ENCODE measurements around the gene ANKRD33B. TPM values are rescaled to one million over a fixed set of nuclear protein-coding genes. Genes with fewer than 3 reads are reported as not detected.
"Not testable (repeated sequence)": the region's sequence is repeated elsewhere in the genome, so short reads cannot be mapped to it uniquely, and the experiment has no call there.

The ANKRD33B gene
- total RNA-seq, 1 experiment from 2014 or later = not detected

DNA sequence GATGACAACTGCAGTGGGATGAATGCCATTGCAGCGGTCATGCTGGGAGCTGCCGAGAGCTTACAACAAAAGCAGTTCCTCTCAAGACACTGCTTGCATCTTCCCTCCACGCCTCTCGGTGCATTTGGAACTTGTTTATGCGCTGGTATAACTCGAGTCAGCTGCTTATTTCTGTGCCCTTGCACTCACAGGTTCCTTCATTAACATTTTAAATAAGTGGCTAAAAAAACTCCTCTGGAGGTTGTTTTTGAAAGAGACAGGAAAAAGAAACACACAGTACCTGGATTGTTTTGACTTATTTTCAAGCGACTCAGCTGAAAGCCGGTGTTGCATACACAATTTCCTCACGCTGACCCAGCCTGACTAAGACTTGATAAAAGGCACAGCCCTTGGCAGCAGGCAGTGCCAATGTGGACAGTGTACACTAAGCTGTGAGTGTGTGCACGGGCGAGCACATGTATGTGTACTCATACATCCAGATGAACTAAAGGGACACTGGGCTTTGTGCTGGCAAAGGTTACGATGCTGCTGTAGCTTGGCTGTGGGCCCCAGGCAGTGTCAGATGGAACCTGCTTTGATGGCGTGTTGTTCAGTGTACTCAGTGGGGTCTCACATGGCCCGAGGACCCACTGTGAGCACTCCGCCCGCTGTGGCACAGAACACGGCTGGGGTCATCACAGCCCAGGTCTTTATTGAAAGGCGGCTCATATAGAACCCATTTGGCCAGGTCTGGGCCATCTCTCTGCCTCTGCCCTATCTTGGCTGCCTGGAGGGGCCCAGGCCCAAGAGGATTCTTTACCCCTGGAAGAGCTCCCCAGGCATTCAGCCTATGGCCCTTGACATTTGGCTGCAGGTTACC is 92.3 kb downstream of the ANKRD33B start:
- DNase-seq (ENCODE audit: low spot score) = no peak

GRCh38 chr5:10658265-10658664 is 94.4 kb downstream of the ANKRD33B start:
- no peak for DNase-seq (ENCODE audit: low spot score)

DNA sequence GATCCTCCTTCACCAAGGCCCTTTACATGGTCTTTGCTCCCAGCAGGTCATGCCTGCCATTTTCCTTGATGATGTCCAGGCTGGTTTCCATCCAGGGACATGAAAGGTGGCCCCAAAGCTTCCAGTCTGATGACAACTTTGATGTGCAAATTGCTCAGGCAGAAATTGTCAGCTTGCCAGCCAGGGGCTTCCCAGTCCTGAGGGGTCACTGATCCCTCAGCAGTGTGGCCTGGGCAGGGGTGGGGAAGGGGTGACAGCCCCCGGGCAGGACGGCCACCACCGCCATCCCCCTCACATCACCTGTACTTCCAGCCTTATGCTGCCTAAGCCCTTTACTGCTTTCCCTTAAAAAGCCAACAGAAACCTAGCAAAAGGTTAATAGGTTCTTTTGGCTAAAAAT is 96.3 kb downstream of the ANKRD33B start:
- no peak for DNase-seq (ENCODE audit: low spot score)

DNA sequence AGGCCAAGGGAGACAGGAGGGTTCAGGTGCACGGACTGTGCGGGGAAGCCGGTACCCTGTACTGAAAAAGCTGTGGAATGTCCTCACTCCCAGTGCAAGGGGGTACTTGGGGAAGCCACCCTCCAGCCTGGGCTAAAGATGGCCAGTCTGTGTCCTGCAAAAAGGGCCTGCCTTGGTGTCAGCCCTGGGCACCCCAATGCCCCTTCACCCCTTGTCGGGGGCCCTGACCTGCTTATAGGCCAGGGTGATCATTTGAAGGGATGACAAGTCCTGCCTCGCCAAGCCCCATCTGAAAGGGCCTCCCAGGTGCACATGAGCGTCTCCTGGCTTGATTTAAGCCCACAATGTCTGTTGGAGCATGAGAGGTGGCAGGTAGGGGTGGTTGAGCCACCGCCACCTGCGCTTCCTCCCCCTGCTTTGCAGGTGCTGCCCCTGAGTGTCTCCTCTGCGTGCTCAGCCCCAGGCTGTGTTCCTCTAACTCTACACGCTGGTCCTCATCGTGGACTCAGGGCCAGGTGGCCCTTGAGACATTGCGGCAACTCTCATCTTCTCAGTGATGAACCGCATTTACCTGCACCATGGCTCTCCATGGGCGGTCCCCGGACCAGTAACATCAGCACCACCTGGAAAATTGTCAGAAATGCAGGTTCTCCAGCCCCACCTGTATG is 97.0 kb downstream of the ANKRD33B start:
- no peak for DNase-seq (ENCODE audit: low spot score)

DNA sequence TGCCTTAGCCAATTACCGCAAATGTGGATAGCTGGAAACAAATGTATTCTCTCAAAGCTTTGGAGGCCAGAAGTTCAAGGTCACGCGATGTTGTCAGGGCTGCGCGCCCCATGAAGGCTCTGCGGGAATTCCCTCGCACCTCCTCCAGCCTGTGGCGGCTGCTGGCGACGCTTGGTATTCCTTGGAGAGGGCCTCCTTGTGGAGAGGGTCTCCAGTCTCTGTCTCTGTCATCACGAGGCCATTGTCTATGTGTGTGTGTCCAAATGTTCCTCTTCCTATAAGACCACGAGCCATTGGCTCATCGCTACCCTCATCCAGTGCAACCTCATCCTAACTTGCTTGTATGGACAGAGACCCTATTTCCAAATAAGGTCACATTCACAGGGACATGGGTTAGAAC is 97.5 kb downstream of the ANKRD33B start:
- no peak for DNase-seq (ENCODE audit: low spot score)

DNA sequence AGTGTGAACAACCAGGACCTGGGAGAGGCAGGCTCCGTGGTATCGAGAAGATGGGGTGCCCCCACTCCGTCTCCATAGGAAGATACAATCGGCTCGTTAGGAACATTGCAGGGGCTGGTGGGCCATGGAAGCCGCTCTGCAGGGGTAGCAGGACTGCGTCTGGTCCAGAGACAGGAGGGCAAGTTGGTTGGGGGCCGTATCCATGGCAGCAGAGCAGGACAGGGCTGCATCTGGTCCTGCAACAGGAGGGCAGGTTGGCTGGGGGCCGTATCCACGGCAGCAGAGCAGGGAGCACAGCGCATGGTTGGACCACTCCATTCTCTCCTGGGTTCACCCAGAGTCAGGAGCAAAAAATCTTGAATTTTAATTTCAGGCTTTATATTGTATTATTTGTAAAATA is 98.2 kb downstream of the ANKRD33B start:
- DNase-seq (ENCODE audit: low spot score) = no peak

GRCh38 chr5:10662661-10663488 is 99.0 kb downstream of the ANKRD33B start:
- DNase-seq (ENCODE audit: low spot score) = no peak

DNA sequence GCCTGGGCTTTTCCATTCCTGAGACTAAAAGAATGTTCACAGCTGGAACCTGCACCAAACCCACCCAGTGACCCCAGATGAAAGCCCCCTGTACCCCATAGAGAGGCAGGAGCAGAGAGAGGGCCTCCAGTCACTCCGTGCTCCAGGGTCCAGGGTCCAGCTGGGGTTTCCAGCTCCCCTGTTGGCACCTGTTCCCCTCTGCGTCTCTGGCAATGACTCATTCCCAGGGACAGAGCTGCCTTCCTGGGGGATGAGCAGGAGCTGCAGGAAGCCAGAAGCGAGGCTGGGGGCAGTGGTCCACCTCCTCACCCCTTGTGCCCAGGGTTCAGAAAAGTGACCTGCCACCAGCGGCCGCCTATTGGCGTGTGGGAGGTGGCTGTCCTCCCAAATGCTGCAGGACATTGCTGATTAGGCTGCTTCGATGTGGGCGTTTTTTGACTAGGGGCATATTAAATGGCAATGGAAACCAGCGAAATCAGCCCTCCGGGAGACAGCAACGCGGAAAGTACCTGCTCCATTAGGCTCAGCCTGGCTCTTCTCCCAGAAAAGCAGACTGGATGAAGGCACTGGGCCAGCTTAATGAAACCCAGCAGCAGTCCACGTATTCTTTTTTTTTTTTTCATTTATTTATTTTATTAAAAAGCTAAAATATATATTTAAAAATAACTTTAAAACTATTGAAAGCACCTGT is 99.8 kb downstream of the ANKRD33B start:
- no peak for DNase-seq (ENCODE audit: low spot score)

GRCh38 chr5:10664180-10664769 is 100.4 kb downstream of the ANKRD33B start:
- not testable (repeated sequence) for DNase-seq (ENCODE audit: low spot score)

DNA sequence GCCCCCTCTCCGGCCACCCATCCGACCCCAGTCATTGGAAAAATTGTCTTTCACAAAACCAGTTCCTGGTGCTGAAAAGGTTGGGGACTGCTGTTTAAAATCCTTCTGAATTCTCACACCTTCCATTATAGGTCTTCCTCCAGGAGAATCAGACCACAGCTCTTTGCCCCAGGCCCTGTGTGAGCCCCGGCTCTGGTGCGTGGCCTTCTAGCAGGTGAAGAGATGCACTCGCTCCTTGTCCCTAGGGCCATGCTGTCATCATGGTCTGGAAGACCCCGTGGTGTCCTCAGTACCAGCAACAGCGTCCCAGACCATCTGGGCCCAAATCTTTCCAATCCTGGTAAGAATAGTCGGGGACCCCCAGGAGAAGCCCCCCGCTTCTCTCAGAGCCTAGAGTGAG is 101.9 kb downstream of the ANKRD33B start:
- DNase-seq (ENCODE audit: low spot score) = no peak

DNA sequence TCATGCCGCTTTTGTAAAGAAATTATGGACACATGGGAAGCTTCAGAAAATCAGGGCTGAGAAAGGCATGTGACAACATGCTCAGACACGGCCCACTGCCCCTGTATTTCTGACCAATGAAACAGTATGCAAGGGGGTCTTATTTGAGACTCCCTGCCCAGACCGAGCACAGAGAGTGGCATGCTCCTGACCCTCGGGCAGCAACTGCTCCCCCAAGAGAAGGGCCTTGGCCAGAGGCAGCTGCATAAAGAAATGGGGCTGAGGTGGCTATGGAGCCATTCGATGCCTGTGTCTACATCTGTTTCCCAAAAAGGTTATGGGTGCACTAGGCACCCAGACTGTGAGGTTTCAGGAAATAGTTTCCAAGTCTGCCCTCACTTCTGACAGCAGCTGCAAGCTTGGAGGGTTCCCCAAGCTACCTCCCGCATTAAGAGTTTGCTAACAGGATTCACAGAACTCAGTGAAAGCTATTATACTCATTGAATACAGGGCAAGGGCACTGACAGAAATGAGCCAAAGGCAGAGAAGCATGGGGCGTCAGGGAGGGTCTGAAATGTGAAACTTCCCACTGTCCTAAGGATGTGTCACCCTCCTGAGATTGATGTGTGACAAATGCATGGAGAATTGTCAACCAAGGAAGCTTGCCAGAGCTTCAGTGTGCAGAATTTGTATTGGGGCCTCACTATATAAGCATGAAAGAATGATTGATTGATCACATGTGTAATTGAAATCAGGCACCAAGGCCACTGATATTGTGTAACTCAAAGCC is 102.8 kb downstream of the ANKRD33B start:
- no peak for DNase-seq (ENCODE audit: low spot score)

DNA sequence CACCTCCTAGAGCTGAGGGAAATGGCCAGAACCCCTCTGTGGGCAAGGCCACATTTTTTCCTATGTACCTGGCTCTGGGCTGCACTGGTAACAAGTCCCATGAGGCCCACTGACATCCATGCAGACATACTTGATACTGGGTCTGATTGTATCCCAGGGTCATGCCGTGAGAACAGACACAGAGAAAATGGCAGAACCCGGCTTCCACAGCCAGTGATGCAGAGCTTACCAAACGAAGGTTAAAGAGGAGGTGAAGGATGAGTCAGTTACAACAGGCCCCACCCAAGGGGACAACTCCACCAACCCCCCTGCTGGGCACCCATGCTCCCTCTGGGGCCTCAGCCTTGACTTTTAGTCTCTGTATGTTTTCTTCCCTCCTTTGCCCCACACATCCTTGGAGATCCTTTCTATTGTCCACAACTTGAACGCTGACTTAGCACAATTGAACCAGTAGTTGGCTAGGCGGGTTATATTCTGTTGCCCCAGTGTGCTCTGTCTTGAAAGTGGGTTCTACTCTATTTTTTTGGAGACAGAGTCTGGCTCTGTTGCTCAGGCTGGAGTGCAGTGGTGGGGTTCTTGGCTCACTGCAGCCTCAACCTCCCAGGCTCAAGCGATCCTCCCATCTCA is 103.7 kb downstream of the ANKRD33B start:
- DNase-seq (ENCODE audit: low spot score) = no peak

- DNase-seq (ENCODE audit: low spot score) = no peak
Observed at GRCh38 chr5:10668697-10669096, 104.8 kb downstream of the ANKRD33B start.

GRCh38 chr5:10669983-10670382 is 106.1 kb downstream of the ANKRD33B start:
- no peak for DNase-seq (ENCODE audit: low spot score)

DNA sequence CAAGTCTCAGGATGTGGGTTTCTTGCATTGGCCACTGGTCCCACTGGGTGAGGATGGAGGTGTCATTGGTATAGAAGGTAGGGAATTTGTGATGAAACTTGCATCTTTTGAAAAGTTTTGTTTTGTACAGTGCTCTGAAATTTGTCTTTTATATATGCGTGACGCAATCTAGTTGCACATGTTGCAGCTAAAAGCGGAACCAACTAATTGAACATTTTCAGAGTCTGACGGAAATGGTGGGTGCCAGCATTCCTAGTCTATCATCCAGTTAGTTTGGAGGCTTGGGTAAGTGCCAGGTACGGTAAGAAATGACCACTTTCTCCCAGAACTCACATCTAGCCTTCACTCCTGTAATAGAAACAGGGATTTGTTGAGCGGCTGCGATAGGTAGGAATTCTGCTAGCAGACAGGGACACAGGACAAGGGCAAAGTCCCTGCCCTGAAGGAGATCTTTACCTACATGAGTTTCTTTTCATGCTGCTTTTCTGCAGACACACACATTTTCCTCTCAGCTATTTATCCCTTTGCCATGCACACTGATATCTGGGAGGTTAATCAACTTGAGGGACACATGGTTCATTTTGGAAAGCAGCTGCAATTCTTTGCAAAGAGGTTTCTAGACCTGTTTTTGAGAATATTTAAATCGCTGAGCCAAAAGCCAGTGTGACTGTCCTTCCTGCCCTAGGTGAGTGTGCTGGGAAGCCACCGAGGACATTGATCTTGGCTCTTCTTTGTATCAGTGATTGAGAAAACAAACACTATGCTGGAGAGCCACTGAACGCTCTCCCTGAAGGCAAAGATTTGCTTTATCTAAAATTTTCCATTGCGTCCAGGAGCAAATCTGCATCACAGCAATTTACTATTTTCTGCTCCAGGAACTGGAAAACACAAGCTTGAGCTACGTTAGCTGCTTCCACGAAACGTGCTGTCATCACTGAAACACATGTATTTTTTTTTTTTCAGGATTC is 107.5 kb downstream of the ANKRD33B start:
- DNase-seq (ENCODE audit: low spot score) = no peak

DNA sequence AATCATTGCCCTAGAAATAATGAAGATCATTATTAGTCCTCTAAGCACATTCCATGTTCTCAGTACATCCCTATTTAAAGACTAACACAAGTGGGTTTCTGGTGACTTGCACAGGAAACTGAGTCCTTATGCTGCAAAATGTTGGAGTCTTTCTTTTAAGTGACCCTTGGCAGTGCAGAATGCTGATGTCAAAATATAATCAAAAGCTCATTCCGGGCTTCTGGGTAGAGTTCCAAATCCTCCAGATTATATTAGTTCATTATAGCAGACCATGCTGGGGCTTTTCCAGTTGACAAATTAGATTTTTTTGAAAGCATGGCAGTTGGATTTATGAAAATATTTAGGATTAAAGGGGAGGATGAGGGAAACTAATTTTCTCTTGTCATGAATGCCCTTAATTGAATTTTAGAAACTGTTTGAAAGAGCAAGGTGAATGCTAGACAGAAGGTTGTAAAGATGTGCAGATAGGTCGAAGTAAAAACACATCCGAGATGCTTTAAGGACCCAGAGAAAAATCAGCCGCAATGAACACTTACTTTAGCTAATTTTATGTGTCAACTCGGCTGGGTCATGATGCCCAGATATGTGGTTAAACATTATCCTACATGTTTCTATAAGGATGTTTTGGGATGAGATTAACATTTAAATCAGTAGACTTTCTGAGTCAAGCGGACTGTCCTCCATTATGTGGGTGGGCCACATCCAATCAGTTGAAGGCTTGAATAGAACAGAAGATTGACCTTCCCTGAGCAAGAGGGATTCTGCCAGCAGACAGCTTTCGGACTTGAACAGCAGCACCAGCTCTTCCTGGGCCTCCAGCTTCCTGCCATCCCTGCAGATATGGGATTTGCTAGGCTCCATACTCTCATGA is 108.5 kb downstream of the ANKRD33B start:
- no peak for DNase-seq (ENCODE audit: low spot score)

- DNase-seq (ENCODE audit: low spot score) = no peak
Observed at GRCh38 chr5:10673017-10673389, 109.1 kb downstream of the ANKRD33B start.

DNA sequence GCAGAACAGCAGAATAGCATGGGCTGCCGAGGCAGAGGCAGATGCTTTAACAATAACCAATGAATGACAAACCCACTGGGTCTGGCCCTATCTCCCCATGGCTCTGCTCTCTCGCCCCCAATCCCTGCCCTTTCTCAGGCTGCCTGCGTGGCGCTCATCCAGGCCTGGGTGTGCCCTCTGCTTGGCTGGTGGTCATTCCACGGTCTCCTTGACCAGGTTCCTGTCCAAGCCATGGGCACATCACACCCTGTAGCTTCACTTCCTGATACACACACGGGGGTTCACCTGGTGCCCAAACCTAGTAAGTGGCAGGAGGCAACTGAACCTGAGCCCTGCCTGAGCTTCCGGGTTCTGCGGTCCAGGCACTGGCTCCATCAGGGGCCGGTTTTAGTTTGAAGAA is 109.5 kb downstream of the ANKRD33B start:
- DNase-seq (ENCODE audit: low spot score) = no peak

Data from HT-29 (cell line).